GM23248 (cell line): ENCODE measurements around the gene ACOD1.

ENCODE experiments used
- EZH2 ChIP-seq: fragments of 200-600 bp; sonication (generic); IDR thresholded peaks from 2 replicates; pipeline ENCODE4 v1.6.1; 2018; ENCODE audit warnings: antibody characterized with exemption, mild to moderate bottlenecking; ENCODE audit not compliant: insufficient read depth, poor library complexity, severe bottlenecking
- EZH2phosphoT487 ChIP-seq: fragments of 200-600 bp; sonication (generic); IDR thresholded peaks from 2 replicates; pipeline ENCODE4 v1.6.1; 2018; ENCODE audit warnings: antibody characterized with exemption, moderate library complexity, mild to moderate bottlenecking, low read depth; ENCODE audit not compliant: insufficient read depth

DNA sequence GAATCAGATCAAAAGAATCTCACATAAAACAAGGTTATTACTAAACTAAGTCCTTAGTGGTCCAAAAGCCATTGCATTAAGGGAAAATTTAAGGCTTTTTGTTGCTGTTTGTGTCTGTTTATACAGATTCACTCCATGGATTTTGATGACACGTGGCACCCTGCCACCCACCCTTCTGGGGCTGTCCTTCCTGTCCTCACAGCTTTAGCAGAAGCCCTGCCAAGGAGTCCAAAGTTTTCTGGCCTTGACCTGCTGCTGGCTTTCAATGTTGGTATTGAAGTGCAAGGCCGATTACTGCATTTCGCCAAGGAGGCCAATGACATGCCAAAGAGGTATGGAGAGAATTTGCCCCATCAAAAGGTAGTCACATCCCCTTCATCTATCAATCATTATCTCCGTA lies 6.9 kb downstream of the ACOD1 start:
- TF ChIP-seq EZH2 (no peak), EZH2phosphoT487 (no peak)
